Measurements from ENCODE around the gene CAMTA1.
"Not testable (repeated sequence)": the region's sequence is repeated elsewhere in the genome, so short reads cannot be mapped to it uniquely, and the experiment has no call there.

The CAMTA1 gene

DNA sequence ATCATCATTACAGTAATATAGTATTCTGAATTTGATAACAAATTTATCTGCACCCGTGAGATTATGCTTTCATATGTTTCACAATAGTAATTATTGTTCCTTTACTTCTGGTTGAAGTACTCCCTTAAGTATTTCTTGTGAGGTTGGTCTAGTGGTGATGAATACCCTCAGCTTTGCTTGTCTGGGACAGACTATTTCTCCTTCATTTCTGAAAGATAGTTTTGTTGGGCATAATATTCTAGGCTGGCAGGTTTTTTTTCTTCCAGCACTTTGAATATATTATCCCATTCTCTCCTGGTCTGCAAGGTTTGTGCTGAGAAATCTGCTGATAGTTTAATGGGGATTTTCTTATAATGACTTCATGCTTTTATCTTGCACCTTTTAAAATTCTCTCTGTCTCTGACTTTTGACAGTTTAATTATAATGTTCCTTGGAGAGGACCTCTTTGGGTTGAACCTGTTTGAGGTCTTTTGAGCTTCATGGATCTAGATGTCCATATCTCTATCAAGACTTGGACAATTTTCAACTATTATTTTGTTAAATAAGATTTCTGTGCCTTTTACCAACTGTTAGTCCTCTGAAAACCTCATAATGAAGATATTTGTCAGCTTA lies 614.4 kb downstream of the CAMTA1 start:
- no peak for DNase-seq (ENCODE audit: low read depth in 2 of 2, low spot score in 1 of 2)

DNA sequence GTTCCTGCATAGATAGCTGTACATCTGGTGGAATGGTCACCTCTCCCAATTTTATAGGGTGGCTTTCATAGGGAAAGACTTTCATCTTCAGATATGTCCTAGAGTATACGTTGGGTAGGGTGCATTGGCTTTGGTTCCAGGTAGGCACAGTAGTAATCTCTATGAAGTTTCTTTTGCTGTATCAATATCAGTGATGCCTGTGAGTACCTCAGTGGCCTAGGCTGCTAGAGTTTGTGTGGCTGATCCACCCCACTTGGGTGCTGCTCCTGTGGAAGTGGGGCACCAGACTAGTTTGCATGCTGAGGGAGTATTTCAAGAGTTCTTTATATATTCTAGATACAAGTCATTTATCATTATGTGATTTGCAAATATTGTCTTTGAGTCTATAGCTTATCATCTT lies 615.3 kb downstream of the CAMTA1 start:
- no peak for DNase-seq (ENCODE audit: low read depth in 2 of 2, low spot score in 1 of 2)

DNA sequence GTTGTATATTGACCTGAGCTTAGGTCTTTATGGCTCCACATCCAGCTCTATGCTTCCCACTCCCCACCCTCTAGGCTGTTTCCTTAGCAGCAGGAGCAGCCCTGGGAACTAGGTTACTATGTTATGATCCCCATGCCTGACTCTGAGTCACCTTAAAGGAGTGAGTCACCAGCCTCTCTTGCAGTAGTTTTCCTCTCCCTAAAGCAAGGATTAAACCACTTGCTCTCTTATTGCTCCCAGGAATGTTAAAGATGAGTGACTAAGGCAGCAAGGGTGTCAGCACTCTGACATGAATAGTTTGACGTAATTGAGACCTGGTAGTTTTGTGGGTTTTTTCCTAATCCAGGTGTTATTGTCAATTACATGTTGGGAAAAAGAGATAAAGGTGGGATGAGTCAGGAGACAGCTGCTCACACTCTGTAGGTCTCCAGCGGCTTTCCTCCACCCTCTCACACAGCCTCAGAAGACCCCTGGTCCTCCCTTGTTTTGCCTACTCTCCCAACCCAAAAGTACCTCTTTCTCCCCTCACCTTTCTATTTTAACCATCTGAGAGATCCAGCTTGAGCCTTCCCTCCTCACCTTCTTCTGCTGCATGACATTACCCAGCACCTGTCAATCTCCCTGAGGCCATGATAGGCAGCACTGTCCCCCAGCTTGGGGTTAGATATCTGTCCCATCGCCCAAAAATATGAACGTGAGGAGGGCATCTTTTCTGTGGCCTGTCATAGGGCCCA lies 616.7 kb downstream of the CAMTA1 start:
- DNase-seq (ENCODE audit: low read depth in 2 of 2, low spot score in 1 of 2) = no peak

DNA sequence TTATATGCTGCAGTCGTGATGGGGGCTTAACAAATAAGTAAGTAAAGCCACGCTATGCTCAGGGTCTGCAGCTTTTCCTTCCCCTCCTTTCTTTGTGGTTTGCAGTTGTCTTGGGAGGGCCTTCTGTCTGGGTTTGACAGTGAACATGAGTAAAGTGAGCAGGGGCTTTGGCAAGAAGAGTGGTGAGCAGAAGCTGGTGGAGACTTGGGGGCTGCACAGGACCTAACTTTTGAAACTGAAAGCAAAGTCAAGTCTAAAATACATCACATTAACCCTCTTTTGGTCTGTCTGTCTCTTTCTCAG lies 617.2 kb downstream of the CAMTA1 start:
- DNase-seq (ENCODE audit: low read depth in 2 of 2, low spot score in 1 of 2) = no peak

DNA sequence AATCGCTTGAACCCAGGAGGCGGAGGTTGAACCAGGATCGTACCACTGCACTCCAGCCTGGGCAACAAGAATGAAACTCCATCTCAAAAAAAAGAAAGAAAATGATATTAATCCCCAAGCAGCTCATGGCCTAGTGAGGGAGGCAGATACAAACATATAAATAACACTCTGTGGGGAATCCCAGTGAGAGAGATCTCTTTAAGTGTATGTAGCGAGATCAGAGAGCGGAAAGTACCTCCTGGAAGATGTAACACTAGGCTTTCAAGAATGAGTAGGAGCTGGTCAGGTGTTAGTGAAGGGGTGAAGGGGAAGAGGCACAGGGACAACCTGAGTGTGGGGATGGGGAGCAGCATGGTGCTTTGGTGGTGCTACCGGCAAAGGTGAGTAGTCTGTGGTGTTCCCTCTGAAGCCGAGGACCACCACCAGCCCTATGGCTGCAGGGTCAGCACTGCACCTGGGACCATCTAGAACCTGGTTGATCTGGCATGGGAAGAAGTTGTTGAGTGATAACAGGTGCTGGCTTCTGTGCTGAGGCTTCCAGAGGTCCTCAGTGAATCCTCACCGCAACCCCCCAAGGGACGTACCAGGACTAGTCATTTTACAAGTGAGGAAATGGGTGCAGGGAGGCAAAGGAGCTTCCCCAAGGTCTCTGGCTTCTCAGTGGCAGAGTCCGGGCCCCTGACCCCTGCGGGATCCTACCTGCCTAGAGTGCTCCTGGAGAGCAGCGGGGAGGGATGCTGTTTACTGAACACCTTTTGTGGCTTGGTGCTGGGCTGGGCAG lies 618.2 kb downstream of the CAMTA1 start:
- DNase-seq (ENCODE audit: low read depth in 2 of 2, low spot score in 1 of 2) = no peak

DNA sequence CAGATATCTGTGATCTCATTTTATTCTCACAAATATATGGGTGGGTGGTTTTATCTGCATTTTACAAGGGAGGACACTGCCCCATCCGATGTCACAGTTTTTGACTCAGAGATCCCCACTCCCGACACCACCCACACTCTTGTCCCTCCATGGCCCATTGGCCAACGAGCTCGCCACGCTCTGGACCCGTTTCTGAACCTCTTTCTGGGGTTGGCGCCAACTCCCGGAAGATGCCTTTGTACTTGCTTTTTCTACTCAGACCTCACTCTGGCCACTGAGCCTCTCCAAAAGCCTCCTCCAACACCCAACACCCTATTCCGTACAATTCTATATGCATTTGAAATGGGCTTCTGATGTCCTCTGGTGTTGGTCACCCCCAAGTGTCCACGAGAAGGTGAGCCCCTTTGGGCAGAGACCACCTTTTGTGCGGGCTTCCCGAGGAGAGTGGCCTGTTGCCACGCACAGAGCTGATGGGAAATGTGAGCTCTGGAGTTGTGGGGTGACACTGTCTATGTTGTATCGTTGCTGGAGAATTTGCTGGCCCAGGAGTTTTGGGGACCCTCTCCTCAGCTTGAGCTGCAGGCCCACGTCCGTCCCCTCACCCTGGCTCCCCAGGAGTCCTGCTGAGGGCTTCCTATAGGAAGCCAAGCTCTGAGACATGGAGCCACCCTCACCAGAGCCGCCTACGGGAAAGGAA lies 618.9 kb downstream of the CAMTA1 start:
- DNase-seq (ENCODE audit: low read depth in 2 of 2, low spot score in 1 of 2) = no peak

DNA sequence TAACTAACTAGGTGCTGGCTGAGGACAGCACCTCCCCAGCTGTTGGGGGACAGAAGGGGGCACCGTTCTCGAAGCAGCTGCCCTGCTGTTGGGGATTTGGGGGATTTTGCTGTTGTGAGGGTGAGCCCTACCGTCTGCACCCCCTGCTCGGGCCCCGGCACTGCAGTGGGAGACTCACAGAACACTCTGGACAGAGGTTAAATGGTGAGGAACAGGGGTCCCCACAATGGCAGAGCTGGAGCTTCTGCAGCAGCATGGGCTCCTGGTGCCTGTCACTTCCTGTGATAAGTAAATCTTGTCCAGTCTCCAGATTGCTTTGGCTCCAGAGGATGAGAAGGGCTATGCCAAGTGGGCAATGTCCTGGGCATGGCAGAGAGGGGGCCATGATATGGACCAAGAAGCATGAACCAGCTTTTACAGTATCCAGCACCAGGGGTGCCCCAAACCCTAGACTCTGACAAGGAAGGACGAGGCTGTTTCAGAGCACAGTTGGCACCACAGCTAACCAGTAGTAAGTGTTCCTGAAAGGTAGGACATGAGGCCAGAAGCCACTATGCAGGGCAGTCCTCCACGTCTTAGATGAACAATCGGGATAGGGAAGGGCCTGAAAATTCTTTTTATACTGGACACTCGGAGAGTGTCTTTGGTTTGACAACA lies 620.7 kb downstream of the CAMTA1 start:
- DNase-seq (ENCODE audit: low read depth in 2 of 2, low spot score in 1 of 2) = no peak

DNA sequence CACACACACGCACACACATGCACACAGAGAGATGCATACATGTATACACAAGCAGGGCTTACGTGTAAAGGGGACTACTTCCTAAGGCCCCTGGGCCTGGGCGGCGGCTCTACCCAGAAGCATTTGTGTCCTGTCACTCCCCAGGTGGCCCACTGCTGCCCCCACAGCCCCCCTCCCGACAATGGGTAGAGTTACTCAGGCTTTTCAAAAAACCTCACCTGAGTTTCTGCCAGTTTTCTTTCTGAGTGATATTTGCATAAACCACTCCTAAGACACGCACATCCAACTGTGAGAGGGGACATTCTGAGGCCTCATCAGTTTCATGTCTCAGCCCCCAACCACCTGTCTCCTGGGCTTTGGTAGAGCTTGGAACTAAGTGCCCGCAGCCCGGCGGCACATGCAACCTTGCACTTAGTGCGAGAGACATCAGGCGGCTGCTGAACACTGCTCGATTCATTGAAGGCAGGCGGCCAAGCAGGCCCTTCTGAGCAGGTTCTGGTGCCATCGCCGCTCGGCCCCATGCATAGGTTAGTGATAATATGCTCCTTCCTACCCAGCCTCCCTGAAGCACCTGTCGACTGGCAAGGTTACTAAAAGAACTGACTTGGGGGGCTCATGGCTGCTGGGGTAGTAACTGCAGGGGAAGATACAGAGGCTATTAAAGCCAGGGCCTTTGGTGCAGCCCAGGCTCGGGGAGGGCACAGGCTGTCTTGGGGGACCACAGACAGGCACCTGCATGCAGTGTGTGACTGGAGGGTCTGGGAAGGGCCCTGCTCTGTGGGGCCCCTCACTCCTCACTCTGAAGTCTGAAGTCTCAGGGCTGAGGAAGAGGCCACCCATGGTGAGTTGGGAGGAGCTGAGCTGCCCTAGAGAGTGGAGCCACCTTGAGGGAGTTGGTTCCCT lies 621.6 kb downstream of the CAMTA1 start:
- no peak for DNase-seq (ENCODE audit: low read depth in 2 of 2, low spot score in 1 of 2)

DNA sequence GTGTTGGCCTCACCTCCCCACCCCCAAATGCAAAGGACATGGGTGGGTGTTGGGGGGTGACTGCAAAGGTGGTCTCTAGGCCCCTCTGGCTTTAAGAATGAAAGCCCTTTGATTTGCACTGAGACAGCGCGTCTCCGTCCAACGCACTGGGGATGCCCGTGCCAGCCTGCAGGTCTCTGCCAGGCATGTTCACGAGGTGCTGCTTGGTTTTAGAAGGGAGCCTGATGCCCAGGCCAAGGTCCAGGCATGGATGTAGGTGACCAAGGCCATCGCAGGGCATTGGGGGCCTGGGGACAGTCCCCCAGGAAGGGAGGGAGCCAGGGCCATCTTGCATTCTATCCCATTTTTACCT lies 622.3 kb downstream of the CAMTA1 start:
- no peak for DNase-seq (ENCODE audit: low read depth in 2 of 2, low spot score in 1 of 2)

DNA sequence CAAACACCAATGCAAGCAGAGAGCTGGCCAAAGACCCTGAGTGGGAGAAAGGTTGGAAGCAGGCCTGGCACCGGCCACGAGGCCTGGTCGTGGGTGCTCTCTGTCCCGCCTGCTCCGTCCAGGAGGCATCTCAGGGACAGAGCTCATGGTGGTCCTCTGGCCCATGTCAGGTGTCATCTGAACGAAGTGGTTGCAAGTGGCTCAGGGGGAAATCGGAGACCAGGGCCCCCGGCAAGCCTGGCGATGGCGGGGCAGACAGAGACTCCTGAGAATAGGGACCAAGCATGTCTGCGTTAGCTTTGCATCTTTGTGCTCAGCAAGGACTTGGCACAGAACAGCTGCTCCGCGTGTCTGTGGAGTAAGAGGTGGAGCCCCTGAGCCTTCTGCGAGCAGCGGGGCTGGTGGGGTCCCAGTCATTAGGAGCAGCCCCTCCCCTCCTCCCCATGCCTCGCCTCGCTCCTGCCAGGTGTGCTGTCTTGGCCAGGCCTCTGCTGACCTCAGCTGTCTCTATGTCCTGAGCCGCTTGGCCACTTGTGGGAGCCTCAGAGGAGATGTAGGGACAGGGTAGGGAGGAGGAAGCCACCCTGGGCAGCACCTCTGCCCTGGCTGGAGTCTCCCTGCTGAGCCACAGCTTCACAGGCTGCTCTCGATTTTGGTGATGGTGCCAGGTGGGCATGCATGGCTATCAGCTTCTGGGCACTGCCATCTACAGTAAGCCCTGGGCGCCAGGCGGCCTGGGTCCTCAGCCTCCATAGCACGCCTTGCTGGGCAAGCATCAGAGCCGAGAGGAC lies 622.9 kb downstream of the CAMTA1 start:
- no peak for DNase-seq (ENCODE audit: low read depth in 2 of 2, low spot score in 1 of 2)

DNA sequence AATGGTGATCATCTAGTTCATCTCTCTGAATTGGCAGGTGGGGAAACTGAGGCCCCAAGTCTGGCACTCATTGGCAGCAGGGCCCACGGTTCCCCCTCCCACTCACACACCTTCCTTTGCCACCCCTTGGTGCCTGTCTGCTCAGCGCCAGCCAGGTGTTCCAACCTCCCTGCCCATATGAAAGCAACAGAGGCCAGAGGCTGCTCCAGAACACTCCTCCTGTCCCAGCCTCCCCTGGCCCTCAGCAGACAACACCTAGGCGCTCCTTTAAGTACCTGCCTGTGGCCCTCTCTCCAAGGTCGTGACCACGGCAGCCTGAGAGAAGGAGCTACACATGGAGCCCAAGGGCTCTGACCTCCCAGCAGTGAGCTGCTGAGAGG lies 623.5 kb downstream of the CAMTA1 start:
- no peak for DNase-seq (ENCODE audit: low read depth in 2 of 2, low spot score in 1 of 2)

DNA sequence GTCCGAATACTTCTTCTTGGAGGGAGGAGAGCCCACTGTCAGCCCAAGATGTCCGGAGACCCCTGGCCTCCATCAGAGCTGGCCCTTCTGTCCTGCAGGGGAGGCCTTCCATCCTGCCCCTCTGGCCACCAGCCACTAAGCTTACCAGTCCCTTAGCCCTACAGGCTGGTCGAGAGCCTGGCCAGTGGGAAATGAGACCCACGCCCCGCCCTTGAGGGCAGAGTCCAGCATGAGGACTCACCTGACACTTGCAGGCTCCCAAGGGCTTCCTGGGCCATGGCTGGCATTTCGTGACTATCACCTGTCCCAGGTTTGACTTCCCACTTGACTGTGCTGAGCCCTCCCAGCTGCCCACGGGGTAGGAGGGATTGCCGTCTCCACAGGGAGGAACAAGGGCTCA lies 624.0 kb downstream of the CAMTA1 start:
- DNase-seq (ENCODE audit: low read depth in 2 of 2, low spot score in 1 of 2) = no peak

DNA sequence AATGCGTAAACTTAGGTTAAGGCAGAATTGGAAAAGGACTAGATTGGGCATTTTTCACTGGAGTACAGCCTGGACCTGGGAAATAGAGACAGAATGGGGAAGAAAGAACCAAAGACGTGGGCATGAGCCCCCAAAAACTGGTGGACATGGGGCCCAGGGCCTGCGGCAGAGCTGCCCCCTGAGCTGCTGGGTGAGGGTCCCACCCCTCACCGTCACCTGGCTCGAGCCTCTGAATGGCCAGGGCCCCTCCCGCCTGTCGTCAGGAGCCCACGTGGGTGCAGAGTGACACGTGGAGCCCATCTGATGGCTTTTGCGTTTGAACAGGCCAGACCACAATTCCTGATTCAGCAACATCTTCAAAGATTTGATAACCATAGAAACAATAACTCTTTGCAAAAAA lies 624.9 kb downstream of the CAMTA1 start:
- DNase-seq (ENCODE audit: low read depth in 2 of 2, low spot score in 1 of 2) = no peak

DNA sequence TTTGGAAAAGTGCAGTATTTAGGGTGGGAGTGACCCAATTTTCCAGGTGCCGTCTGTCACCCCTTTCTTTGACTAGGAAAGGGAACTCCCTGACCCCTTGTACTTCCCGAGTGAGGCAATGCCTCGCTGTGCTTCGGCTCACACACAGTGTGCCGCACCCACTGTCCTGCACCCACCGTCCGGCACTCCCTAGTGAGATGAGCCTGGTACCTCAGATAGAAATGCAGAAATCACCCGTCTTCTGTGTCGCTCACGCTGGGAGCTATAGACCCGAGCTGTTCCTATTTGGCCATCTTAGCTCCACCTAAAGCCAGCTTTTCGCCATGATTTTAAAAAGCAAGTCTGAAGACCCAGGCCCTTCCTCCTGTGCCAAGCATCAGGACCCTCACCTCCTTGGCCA lies 632.4 kb downstream of the CAMTA1 start:
- not testable (repeated sequence) for DNase-seq (ENCODE audit: low read depth in 2 of 2, low spot score in 1 of 2)

DNA sequence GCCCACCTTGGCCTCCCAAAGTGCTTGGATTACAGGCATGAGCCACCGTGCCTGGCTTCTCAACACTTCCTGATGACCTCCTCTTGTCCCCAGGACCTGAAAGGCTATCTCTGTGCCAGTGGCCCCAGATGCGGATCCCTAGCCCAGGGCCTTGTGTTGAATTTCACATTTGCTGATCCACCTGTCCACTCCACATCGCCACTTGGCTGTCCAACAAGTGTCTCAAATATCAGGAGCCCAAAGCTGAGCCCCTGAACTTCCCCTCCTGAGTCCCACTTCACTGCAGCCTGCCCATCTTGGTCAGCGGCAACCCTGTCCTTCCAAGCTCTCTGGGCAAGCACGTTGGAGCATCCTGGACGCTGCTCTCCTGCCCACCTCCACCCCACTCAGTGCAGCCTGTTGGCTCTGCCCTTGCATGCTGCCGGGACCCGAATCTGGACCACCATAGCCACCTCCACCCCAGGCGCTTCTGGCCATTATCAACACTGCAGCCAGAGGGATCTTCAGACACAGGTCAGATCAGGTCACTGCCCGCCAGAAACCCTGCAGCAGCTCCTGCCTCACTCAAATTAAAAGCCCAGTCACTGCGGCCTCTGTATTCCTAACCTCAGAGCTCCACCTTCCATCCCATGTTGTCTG lies 633.3 kb downstream of the CAMTA1 start:
- no peak for DNase-seq (ENCODE audit: low read depth in 2 of 2, low spot score in 1 of 2)

DNA sequence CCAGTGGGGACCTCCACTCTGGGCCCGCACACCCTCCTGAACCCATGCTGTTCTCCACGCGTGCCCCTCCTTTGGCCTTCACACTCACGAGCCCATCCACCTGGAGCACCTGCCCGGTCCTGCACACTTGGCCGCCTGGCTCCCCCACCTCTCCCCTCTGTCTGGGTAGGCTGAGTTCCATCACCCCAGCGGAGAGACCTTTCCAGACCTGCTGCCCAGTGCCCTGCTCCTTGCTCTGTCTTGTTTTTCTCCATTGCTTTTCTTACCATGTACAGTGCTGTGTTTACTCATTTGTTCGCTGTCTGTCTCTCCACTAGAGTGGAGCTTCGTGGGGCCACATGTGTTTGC lies 634.8 kb downstream of the CAMTA1 start:
- DNase-seq (ENCODE audit: low read depth in 2 of 2, low spot score in 1 of 2) = no peak

DNA sequence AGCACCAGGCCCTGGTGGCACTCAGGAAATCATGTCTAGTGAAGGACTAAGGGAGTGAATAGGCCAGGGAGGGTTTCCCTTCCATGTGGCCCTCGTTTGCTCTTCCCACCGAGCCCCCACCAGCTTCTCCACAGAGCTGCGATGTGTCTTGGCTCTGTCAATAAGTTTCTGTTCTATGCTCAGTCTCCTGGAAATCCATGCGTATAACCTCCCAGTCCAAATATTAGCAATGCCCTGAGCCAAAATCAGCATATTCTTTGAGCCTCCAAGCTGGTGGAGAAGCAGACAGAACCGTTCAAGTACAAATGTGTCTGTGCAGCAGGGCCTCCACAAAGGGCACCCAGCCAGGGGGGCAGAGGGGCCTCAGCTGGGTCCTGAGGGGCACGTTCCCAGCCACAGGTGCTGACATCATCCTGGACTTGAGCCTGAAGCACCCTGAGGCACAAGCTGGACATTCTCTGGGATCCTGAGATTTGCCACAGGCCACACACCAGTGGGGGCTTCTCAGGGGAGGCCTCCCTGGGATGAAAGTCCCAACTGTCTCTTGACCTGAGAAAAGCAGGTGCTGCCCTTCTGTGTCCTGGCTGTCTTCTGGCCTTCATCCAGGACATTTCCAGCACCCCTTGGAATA lies 635.3 kb downstream of the CAMTA1 start:
- no peak for DNase-seq (ENCODE audit: low read depth in 2 of 2, low spot score in 1 of 2)

DNA sequence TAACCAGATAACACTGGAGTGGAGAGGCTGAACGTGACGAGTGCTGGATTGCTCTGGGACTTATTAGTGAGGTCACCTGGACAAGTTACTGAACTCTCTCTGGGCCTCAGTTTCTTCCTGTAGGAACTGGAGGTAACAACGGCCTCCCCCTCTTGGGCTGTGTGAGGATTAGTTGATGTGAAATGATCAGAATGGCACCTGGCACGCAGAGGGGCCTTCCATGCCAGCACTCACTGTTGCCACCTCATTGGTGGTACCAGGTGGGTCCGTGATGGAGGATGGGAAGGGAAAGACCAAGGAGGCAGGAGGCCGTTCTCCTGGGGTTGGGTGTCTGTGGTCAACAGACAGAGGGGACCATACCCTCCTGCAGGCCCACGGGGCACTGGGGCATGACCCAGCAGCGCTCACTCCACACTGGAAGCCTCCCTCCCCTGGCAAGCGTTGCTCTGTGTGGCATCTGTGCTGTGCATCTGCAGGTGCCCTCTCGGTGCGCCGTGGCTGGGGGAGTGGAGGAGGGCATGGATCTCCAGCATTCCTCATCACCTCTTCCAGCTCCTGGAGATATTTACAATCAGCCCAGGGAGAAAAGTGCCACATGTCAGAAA lies 636.3 kb downstream of the CAMTA1 start:
- no peak for DNase-seq (ENCODE audit: low read depth in 2 of 2, low spot score in 1 of 2)

Measured in stimulated activated CD8-positive, alpha-beta memory T cell treated with anti-CD3 and anti-CD28 coated beads, Interleukin-4, amount 100 ng/mL, for 4 hours (primary cell).